ENCODE measurements around the gene SCGB3A1. TPM values are rescaled to one million over a fixed set of nuclear protein-coding genes. Genes with fewer than 3 reads are reported as not detected.

Gene SCGB3A1
- total RNA-seq, 1 donor from 2014 or later: 1.0 TPM

DNA sequence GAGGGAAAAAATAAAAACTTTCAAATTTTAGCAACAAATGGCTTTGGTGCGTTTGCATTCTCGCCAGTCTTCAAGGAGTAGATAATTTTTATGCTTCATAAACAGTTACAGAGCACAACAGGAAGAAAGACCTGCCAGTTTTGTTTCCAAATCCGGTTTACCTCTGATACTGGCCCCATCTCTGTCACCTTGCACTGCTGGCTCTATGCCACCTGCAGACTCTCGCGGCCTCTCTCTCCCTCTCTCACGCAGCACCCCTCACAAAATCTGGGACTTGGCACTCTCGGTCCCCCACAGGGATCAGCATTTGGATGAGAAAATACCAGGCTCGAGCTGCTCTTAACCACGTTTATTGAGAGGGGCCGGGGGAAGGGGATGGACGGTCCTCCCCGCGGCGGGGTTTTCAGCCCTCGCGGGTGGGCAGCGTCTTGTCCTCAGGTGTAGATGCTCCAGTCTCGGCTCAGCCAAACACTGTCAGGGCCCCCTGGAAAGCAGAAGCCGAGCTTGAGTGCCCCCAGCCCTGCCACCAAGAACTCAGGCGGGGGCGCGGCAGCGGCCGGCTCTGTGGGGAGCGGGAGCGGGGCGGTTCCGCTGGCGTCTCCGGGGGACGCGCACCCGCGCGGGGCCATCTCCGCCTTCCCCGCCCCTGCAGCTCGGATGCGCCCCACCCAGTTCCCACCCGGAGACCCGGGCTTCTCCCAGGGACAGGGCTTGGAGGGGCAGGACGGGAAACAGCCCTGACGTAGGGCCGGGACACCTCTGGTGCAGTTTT lies 1.3 kb downstream of the SCGB3A1 start:
- peaks cover 0 to 7% (median 2%) of the 10 kb centered on the region in 3 donors for H3K4me1 ChIP-seq (ENCODE audit: control insufficient read depth in 3 of 3, insufficient read depth in 3 of 3, low read length in 3 of 3)
- peaks cover 19 to 44% (median 34%) of the 10 kb centered on the region in 3 donors for H3K27me3 ChIP-seq (ENCODE audit: control insufficient read depth in 3 of 3, insufficient read depth in 3 of 3, low read length in 3 of 3)
- H3K4me3 ChIP-seq (ENCODE audit: low read length in 3 of 3): no peak overlapping the region
- no peak overlapping the region for H3K9ac ChIP-seq (ENCODE audit: low read depth in 1 of 3, low read length in 3 of 3)
- H3K36me3 ChIP-seq (ENCODE audit: control insufficient read depth in 3 of 3, insufficient read depth in 3 of 3, low read length in 3 of 3): no peaks in the 10 kb centered on the region
- H3K27ac ChIP-seq (ENCODE audit: low read depth, low read length): no peak overlapping the region
- peaks cover 0 to 2% (median 0%) of the 10 kb centered on the region in 3 donors for H3K9me3 ChIP-seq (ENCODE audit: control insufficient read depth in 3 of 3, low read length in 3 of 3)

DNA sequence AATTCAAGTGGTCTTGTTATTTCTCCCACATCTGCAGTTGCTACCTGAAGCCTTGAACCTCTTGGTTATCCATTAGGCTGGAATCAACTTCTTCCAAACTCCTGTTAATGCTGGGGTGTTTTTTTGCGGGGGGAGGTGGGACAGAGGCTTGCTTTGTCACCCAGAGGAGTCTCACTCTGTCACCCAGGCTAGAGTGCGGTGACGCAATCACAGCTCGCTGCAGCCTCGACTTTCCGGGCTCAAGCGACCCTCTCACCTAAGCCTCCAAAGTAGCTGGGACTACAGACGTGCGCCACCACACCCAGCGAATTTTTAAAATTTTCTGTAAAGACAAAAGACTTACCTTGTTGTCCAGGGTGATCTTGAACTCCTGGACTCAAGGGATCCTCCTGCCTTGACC lies 4.4 kb downstream of the SCGB3A1 start:
- Histone ChIP-seq H3K4me1 (ENCODE audit: control insufficient read depth in 3 of 3, insufficient read depth in 3 of 3, low read length in 3 of 3) (peaks cover 0 to 7% (median 2%) of the 10 kb centered on the region in 3 donors), H3K27me3 (ENCODE audit: control insufficient read depth in 3 of 3, insufficient read depth in 3 of 3, low read length in 3 of 3) (peaks cover 12 to 27% (median 21%) of the 10 kb centered on the region in 3 donors), H3K27ac (ENCODE audit: low read depth, low read length) (no peak overlapping the region), H3K4me3 (ENCODE audit: low read length in 3 of 3) (no peak overlapping the region), H3K9ac (ENCODE audit: low read depth in 1 of 3, low read length in 3 of 3) (no peak overlapping the region), H3K9me3 (ENCODE audit: control insufficient read depth in 3 of 3, low read length in 3 of 3) (peaks cover 0 to 2% (median 0%) of the 10 kb centered on the region in 3 donors), H3K36me3 (ENCODE audit: control insufficient read depth in 3 of 3, insufficient read depth in 3 of 3, low read length in 3 of 3) (no peaks in the 10 kb centered on the region)

DNA sequence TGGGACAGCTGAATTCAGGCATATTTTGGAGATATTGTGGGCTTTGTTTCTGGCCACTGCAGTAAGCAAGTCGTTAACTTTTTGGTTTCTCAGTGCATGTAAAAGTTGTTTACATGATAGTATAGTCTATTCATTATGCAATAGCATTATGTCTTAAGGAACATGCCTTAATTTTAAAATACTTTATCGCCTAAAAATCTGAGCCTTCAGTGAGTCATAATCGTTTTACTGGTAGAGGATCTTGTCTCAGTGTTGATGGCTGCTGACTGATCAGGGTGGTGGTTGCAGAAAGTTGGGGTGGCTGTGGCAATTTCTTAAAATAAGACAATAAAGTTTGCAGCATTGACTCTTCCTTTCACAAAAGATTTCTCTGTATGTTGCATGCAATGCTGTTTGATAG lies 5.1 kb downstream of the SCGB3A1 start:
- Histone ChIP-seq H3K36me3 (ENCODE audit: control insufficient read depth in 3 of 3, insufficient read depth in 3 of 3, low read length in 3 of 3) (no peaks in the 10 kb centered on the region), H3K4me3 (ENCODE audit: low read length in 3 of 3) (no peak overlapping the region)

DNA sequence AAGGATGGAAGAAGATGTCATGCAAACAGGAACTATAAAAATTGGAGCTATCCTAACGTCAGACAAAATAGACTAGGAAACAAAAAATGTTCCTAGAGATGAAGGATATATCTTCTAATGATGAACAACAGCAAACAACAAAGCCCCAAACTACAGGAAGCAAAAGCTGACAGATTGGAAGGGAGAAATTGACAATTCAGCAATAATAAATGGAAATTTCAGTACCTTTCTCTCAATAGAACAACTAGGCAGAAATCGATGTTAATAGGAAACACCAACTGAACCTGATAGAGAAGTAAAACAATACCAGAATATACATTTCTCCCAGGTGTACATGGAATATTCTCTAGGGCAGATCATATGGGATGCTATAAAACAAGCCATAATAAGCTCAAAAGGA lies 7.6 kb downstream of the SCGB3A1 start:
- Histone ChIP-seq H3K4me1 (ENCODE audit: control insufficient read depth in 3 of 3, insufficient read depth in 3 of 3, low read length in 3 of 3) (no peaks in the 10 kb centered on the region), H3K27me3 (ENCODE audit: control insufficient read depth in 3 of 3, insufficient read depth in 3 of 3, low read length in 3 of 3) (peaks cover 2 to 10% (median 3%) of the 10 kb centered on the region in 3 donors), H3K36me3 (ENCODE audit: control insufficient read depth in 3 of 3, insufficient read depth in 3 of 3, low read length in 3 of 3) (no peaks in the 10 kb centered on the region), H3K27ac (ENCODE audit: low read depth, low read length) (no peak overlapping the region), H3K4me3 (ENCODE audit: low read length in 3 of 3) (no peak overlapping the region), H3K9me3 (ENCODE audit: control insufficient read depth in 3 of 3, low read length in 3 of 3) (peaks cover 0 to 2% (median 0%) of the 10 kb centered on the region in 3 donors), H3K9ac (ENCODE audit: low read depth in 1 of 3, low read length in 3 of 3) (no peak overlapping the region)

More for the DNA sequence above, 5.1 kb downstream of the SCGB3A1 start:
- Histone ChIP-seq H3K9ac (ENCODE audit: low read depth in 1 of 3, low read length in 3 of 3) (no peak overlapping the region), H3K4me1 (ENCODE audit: control insufficient read depth in 3 of 3, insufficient read depth in 3 of 3, low read length in 3 of 3) (peaks cover 0 to 7% (median 2%) of the 10 kb centered on the region in 3 donors), H3K9me3 (ENCODE audit: control insufficient read depth in 3 of 3, low read length in 3 of 3) (peaks cover 0 to 2% (median 0%) of the 10 kb centered on the region in 3 donors), H3K27ac (ENCODE audit: low read depth, low read length) (no peak overlapping the region), H3K27me3 (ENCODE audit: control insufficient read depth in 3 of 3, insufficient read depth in 3 of 3, low read length in 3 of 3) (peaks cover 12 to 24% (median 18%) of the 10 kb centered on the region in 3 donors)

DNA sequence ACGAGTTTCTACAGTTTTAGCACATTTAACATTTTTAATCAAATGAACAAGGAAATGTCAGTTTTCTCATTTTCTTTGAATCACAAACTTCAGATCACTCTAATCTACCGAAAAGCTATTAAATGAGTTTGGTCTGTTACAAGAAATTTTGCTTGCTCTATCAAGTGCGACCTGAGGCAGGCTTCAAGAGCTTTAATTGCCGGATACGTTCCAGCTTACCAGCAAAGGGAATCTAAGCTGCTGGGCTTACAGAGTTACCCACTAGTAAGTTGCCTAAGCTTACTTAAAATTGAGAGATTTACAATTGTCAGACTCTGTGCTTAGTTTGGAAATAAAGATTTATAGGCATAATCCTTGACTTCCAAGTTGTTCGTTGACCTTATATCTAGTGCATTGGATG lies 10.6 kb downstream of the SCGB3A1 start:
- Histone ChIP-seq H3K27me3 (ENCODE audit: control insufficient read depth in 3 of 3, insufficient read depth in 3 of 3, low read length in 3 of 3) (no peaks in the 10 kb centered on the region), H3K9ac (ENCODE audit: low read depth in 1 of 3, low read length in 3 of 3) (no peak overlapping the region), H3K36me3 (ENCODE audit: control insufficient read depth in 3 of 3, insufficient read depth in 3 of 3, low read length in 3 of 3) (peaks cover 0 to 9% (median 5%) of the 10 kb centered on the region in 3 donors), H3K4me3 (ENCODE audit: low read length in 3 of 3) (no peak overlapping the region), H3K9me3 (ENCODE audit: control insufficient read depth in 3 of 3, low read length in 3 of 3) (no peaks in the 10 kb centered on the region), H3K4me1 (ENCODE audit: control insufficient read depth in 3 of 3, insufficient read depth in 3 of 3, low read length in 3 of 3) (no peaks in the 10 kb centered on the region), H3K27ac (ENCODE audit: low read depth, low read length) (no peak overlapping the region)

DNA sequence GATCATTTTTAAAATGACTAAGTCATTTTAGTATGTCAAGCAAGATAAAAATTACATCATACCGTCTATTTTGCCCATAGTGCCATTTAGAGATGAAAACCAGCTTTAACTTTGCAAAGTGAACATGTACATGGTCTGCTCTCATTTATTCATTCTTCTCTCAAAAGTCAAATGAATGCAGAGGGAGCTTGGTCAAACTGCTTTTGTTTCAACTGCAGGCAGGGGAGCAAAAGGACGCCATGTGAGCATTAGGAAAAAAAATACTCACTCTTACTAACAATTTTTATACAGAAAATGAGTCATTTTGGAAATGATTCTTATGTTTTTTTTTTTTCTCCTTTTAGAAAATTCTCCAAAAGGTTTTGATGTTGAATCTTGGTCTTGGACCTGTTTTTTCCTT lies 15.7 kb downstream of the SCGB3A1 start:
- peaks cover 5 to 36% (median 28%) of the 10 kb centered on the region in 3 donors for H3K36me3 ChIP-seq (ENCODE audit: control insufficient read depth in 3 of 3, insufficient read depth in 3 of 3, low read length in 3 of 3)
- H3K4me3 ChIP-seq (ENCODE audit: low read length in 3 of 3): no peak overlapping the region
- no peak overlapping the region for H3K27ac ChIP-seq (ENCODE audit: low read depth, low read length)
- no peaks in the 10 kb centered on the region for H3K9me3 ChIP-seq (ENCODE audit: control insufficient read depth in 3 of 3, low read length in 3 of 3)
- H3K4me1 ChIP-seq (ENCODE audit: control insufficient read depth in 3 of 3, insufficient read depth in 3 of 3, low read length in 3 of 3): no peaks in the 10 kb centered on the region
- H3K27me3 ChIP-seq (ENCODE audit: control insufficient read depth in 3 of 3, insufficient read depth in 3 of 3, low read length in 3 of 3): no peaks in the 10 kb centered on the region
- H3K9ac ChIP-seq (ENCODE audit: low read depth in 1 of 3, low read length in 3 of 3): no peak overlapping the region

DNA sequence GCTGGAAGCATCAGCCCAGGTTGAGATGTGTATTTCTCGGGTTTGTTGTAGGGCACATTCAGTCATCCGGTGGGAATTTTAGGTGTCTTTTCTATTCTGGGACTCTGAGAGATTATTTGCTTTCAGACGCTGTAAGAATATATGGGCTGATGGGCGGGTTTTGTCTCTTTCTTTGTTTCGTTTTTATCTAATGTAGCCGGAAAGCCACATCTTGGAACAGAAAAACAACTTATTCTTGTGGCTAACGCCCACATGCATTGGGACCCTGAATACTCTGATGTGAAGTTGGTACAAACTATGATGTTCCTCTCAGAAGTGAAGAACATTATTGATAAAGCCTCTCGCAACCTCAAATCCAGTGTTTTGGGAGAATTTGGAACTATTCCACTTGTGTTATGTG lies 22.4 kb downstream of the SCGB3A1 start:
- H3K27ac ChIP-seq (ENCODE audit: low read depth, low read length): no peak overlapping the region
- no peaks in the 10 kb centered on the region for H3K4me1 ChIP-seq (ENCODE audit: control insufficient read depth in 3 of 3, insufficient read depth in 3 of 3, low read length in 3 of 3)
- peaks cover 6 to 39% (median 21%) of the 10 kb centered on the region in 3 donors for H3K36me3 ChIP-seq (ENCODE audit: control insufficient read depth in 3 of 3, insufficient read depth in 3 of 3, low read length in 3 of 3)
- H3K9me3 ChIP-seq (ENCODE audit: control insufficient read depth in 3 of 3, low read length in 3 of 3): no peaks in the 10 kb centered on the region
- H3K4me3 ChIP-seq (ENCODE audit: low read length in 3 of 3): no peak overlapping the region
- no peaks in the 10 kb centered on the region for H3K27me3 ChIP-seq (ENCODE audit: control insufficient read depth in 3 of 3, insufficient read depth in 3 of 3, low read length in 3 of 3)
- H3K9ac ChIP-seq (ENCODE audit: low read depth in 1 of 3, low read length in 3 of 3): no peak overlapping the region

DNA sequence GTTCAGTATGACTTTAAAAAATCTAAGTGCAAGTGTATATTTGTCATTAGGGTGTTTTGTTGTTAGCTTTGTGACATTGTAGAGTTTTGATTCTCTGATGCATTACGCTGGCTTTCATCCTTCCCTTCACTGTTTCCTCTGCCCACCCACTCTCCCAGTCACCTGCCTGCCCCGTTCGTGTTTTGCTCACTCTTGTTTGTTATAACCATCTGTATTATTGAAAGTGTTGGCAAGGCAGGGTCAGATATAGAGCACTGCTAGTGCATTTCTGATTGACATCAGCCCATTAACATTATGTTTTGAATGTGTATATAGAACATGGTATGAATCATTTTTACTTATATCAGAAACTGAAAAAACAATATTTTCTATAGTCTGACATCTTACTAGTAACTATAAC lies 27.3 kb downstream of the SCGB3A1 start:
- peaks cover 5 to 22% (median 8%) of the 10 kb centered on the region in 3 donors for H3K36me3 ChIP-seq (ENCODE audit: control insufficient read depth in 3 of 3, insufficient read depth in 3 of 3, low read length in 3 of 3)
- H3K4me1 ChIP-seq (ENCODE audit: control insufficient read depth in 3 of 3, insufficient read depth in 3 of 3, low read length in 3 of 3): no peaks in the 10 kb centered on the region
- H3K27ac ChIP-seq (ENCODE audit: low read depth, low read length): no peak overlapping the region
- H3K27me3 ChIP-seq (ENCODE audit: control insufficient read depth in 3 of 3, insufficient read depth in 3 of 3, low read length in 3 of 3): no peaks in the 10 kb centered on the region
- H3K4me3 ChIP-seq (ENCODE audit: low read length in 3 of 3): no peak overlapping the region
- H3K9me3 ChIP-seq (ENCODE audit: control insufficient read depth in 3 of 3, low read length in 3 of 3): no peaks in the 10 kb centered on the region
- no peak overlapping the region for H3K9ac ChIP-seq (ENCODE audit: low read depth in 1 of 3, low read length in 3 of 3)

DNA sequence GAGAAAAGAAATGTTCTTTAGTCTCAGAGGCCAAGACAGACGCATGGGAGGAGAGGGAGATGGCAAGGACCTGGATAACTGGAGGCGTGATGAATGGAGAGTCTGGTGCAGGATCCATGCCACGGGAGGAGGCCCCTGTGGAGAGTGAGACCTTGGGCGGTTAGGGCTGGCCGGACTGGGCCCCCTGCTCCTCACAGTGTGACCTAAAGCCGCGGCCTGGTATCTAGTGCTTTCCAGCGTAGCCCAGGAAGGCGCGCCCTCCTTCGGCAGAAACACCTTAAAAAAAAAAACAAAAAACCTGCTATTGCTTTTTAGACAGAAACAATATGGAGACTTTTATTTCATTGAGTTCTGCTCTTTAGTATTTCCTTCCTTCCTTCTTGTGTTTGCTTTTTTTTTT lies 33.1 kb downstream of the SCGB3A1 start:
- Histone ChIP-seq H3K36me3 (ENCODE audit: control insufficient read depth in 3 of 3, insufficient read depth in 3 of 3, low read length in 3 of 3) (no peaks in the 10 kb centered on the region), H3K27me3 (ENCODE audit: control insufficient read depth in 3 of 3, insufficient read depth in 3 of 3, low read length in 3 of 3) (no peaks in the 10 kb centered on the region), H3K4me3 (ENCODE audit: low read length in 3 of 3) (no peak overlapping the region), H3K9ac (ENCODE audit: low read depth in 1 of 3, low read length in 3 of 3) (no peak overlapping the region), H3K27ac (ENCODE audit: low read depth, low read length) (no peak overlapping the region), H3K4me1 (ENCODE audit: control insufficient read depth in 3 of 3, insufficient read depth in 3 of 3, low read length in 3 of 3) (no peaks in the 10 kb centered on the region), H3K9me3 (ENCODE audit: control insufficient read depth in 3 of 3, low read length in 3 of 3) (no peaks in the 10 kb centered on the region)

DNA sequence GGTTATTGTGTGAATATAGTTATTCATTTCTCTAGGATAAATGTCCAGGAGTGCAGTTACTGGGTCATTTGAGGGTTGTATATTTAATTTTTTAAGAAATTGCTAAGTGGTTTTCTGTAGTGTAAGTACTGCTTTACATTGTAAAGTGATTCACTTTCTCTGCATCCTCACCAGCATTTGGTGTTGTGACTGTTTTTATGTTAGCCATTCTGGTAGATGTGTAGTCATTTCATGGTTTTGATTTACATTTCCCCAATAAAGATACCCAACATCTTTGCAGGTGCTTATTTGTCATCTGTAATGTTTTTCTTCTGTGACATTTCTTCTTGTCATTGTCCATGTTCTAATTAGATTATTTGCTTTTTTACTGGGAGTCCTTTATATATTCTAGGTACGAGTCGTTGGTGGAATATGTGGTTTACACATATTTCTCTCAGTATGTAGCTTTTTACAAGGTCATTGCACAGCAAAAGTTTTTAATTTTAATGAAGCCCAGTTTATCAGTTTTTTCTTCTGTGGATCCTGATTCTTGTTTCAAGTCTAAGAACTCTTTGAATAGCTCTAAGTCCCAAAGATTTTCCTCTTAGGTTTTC lies 34.0 kb downstream of the SCGB3A1 start:
- H3K4me1 ChIP-seq (ENCODE audit: control insufficient read depth in 3 of 3, insufficient read depth in 3 of 3, low read length in 3 of 3): no peaks in the 10 kb centered on the region
- H3K27me3 ChIP-seq (ENCODE audit: control insufficient read depth in 3 of 3, insufficient read depth in 3 of 3, low read length in 3 of 3): no peaks in the 10 kb centered on the region
- no peak overlapping the region for H3K27ac ChIP-seq (ENCODE audit: low read depth, low read length)
- H3K9ac ChIP-seq (ENCODE audit: low read depth in 1 of 3, low read length in 3 of 3): no peak overlapping the region
- H3K36me3 ChIP-seq (ENCODE audit: control insufficient read depth in 3 of 3, insufficient read depth in 3 of 3, low read length in 3 of 3): no peaks in the 10 kb centered on the region
- no peaks in the 10 kb centered on the region for H3K9me3 ChIP-seq (ENCODE audit: control insufficient read depth in 3 of 3, low read length in 3 of 3)
- H3K4me3 ChIP-seq (ENCODE audit: low read length in 3 of 3): no peak overlapping the region

Data from skeletal muscle tissue (tissue), 4 donors.